ENCODE data around the gene COMMD3.
"Not testable (repeated sequence)": the region's sequence is repeated elsewhere in the genome, so short reads cannot be mapped to it uniquely, and the experiment has no call there.

Gene COMMD3

DNA sequence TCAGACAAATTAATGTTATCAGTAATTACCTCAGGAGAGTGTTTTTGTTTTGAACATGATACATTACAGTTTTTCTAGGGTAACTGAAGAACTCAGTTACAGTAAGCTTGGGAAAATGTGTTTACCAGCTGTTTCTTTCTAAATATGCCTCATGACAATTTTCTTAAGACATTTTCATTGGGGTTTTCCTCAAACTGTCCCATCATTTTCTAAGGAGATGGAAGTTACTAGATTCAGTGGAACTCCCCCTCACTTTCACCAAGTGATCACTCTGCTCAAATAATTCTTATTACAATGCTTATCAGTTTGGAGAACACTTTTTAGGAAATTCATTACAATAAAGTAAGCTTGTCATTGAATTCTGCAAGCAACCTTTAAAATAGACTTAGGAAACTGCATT is 22.7 kb downstream of the COMMD3 start:
- DNase-seq (ENCODE audit: low spot score): no peak

DNA sequence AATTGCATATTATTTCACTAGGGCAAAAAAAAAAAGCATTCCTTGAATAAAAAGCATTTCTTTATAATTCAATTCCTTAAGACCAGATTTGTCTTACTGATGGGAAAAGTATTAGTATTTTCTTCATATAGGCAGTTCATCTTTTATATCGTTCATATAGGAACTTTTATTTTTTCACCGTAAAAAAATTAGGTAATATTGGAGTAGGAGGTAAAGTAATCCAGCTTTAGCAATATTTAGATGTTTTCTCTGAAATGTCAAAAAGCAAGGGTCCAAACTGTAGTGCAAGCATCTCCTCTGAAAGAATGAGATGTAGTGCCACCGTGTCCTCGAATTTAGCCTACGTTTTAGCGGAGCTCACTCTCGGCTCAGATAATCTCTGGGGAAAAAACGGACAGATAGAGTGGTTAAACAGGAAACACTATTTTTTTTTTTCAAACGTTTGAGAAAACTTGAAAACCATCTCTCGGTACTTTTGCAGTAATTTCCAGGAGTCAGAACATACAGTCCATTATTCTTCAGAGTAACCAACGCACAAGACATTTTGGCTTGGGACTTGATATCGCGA is 23.7 kb downstream of the COMMD3 start:
- no peak for DNase-seq (ENCODE audit: low spot score)

DNA sequence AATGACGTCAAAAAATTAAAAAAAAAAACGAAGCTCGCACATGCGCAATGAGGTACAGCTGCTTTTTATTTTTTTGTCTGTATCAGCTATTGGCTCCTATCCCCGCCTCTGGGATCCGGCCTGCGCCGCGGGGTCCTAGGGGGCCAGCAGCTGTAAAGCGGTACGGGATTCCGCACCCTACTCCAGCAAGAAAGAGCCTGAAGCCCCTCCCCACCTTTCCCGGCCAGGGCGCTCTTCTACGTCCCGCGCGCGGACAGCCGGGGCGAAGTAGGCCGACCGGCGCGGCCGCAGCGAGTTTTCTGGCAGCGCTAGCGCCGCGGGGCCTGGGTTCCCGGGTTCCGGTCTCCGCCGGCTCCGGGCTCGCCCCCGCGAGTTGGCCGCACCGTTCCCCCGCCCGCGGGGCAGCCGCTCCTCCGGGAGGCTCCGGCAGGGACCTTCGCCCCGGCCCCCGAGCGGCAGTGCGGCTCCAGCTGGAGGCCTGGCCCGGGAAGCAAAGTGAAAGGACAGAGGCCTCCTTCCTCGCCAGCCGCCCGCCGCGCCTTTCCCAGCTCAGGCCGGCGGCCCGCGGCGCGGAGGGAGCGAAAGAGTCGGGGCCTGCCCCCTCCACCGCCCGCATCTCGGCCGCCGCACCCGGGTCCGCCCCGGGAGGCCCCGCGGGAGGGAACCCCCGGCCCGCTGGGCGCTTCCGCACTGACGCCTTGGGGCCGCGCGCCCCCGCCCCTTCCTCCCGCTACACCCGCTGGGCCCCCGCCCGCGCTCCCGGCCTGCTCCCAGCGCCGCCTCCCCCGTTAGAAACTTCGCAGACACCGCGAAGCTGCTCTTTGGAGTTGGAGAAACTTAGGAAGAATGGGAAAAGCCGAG is 24.4 kb downstream of the COMMD3 start:
- peak; percentile 80 for DNase-seq (ENCODE audit: low spot score)

DNA sequence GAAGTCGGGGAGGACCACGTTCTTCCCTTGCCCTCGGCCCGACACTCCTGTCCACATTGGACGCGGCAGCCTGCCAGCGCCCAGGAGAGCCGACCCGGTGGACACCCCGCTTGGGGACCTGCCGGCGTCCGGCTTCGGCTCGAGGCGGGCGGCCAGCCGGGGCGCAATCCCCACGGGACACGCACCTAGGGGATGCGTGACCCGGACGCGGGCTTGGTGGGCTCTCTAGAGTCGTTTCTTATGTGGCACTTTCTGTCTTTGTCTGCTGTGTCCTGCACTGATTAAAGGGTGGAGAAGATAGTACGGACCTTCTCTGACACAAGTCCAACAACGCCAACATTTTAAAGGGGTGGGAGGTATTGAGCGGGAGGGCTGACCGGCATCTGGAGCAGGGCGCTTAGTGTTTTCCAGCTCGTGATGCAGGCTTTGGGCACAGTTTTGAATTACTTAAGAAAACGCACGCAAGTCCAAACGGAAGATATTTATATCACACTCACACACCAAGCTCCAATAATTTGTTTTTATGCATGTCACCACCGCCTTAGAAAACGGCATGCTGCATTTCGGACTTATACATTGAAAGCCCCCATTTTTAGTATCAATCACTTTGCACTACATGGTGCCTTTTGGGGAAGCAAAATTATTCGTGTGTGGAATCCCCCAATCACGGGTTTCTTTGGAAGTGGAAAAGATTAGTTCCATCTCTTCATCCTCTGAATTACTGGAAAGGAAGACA is 25.2 kb downstream of the COMMD3 start:
- DNase-seq (ENCODE audit: low spot score): peak; percentile 41

DNA sequence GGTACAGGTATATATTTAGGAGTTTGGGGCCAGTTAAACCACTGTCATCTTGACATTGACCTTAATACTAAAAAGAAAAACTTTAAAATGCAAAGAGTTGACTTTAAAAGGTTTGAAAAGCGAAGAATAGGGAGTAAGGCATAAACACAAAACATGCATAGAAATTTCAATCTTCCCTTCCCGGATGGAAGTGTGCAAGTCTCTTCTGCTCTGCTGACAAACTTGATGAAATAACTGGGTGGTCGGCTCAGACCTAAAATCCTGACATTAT is 25.7 kb downstream of the COMMD3 start:
- DNase-seq (ENCODE audit: low spot score): no peak

DNA sequence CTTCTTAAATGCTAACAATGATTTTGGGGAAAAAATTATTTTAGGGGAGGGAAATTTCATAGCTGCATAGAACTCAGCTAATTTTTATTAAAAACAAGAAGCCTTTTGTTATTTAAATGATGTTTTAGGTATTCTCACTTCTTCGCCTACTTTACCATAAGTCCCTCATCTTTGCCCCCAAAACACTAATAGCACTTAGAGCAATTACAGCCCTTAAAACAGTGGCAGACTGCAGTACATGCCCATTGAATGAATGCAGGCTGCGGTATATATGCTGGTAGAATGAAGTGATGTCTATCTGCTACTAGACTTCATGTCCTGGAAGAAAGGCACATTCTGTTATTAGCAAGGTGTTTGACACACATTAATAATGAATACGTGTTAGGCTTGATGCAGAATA is 26.2 kb downstream of the COMMD3 start:
- no peak for DNase-seq (ENCODE audit: low spot score)

DNA sequence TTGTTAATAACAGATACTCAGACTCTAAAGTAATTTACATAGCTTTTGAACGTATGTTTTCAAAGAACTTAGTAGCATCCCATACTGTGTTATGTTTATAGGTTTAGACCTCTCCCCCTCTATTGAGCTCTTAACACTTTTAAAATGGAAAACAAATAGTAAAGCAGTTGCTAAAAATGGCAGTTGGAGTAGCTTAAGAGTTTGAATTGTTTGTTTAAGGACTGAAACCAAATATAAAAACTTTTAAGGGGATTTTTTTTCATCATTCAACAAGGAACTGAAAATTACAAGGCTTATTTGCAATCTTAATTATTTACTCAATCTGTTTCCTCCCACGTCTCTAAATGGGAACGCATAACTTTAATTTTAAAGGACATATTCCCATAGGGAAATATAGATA is 27.5 kb downstream of the COMMD3 start:
- no peak for DNase-seq (ENCODE audit: low spot score)

DNA sequence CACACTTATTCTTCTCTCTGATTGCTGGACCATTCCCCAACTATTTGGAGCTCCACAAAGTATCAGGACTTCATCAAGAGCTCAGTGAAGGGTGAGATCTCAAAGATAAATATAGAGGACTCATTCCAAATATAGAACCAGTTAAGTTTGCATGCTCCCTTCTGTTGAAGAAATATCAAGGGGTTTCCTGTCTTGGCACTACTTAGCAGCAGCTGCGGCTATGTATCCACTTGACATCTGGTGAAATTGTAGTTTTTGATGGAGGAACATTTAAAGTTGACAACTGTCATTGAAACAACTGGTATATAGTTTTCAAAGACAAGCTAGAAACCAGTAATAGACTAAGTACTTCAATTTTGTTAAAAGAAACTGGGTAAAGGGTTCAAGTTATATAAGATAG is 28.1 kb downstream of the COMMD3 start:
- no peak for DNase-seq (ENCODE audit: low spot score)

DNA sequence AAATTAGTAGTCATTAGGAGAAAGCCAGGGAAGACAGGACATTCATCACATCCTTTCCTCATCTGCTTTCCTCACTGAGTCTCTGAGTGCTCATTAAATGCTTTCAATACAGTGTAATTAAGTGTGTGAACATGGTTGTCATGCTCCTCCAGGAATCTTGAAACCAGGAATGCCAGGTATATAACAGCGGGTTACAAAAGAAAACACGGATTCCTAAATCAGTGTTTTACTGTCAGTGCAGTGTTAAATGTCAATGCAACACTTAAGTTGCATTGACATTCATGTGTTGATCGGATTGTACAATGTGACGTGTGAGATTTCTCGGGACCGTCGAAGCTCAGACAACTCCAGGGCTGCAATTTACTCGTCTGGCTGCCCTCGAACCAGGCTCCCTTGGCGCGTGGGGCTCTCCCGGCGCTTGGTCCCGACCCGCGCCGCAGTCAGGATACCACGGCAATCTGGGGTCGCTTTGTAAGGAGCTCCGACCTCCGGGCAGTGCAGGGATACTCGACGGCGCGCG is 28.7 kb downstream of the COMMD3 start:
- DNase-seq (ENCODE audit: low spot score): no peak

DNA sequence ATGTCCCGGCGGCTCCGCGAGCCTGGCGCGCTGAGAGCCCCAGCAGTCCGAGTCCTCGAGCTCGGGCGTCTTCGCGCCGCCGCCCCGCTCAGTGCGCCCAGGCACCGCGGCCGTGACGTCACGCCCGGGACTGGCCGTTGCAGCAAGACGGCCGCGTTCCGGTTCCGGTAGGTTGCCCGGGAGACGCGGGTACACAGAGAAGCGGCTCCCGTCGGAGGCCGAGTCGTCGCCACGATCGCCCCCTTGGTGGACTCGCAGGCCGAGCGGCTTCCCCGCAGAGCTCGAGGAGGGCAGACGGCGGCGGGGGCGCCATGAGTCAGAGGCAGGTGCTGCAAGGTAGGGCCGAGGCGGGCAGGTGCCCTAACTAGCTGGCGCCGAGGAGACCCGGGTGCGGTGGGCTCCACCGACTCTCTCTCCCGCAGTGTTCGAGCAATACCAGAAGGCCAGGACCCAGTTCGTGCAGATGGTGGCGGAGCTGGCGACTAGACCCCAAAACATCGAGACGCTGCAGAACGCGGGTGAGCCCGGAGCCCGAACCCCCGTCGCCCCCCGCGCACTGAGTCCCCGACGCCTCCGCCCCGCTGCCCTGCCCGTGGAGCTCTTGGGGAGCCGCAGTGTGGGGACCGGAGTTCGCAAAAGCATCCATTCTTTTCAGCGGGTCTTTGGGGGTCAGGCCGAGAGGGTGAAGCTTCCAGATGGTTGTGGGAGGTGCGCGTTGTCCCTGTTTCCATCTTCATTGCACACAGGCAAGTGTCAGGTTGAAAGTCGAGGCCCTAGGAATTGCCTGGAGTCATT is 29.3 kb downstream of the COMMD3 start, which contains the start of gene SPAG6:
SPAG6 (plus strand) TSS at position 196 of the 795 bp plus-strand sequence; CDS start at position 312, 116 bp downstream.
- no peak for DNase-seq (ENCODE audit: low spot score)

DNA sequence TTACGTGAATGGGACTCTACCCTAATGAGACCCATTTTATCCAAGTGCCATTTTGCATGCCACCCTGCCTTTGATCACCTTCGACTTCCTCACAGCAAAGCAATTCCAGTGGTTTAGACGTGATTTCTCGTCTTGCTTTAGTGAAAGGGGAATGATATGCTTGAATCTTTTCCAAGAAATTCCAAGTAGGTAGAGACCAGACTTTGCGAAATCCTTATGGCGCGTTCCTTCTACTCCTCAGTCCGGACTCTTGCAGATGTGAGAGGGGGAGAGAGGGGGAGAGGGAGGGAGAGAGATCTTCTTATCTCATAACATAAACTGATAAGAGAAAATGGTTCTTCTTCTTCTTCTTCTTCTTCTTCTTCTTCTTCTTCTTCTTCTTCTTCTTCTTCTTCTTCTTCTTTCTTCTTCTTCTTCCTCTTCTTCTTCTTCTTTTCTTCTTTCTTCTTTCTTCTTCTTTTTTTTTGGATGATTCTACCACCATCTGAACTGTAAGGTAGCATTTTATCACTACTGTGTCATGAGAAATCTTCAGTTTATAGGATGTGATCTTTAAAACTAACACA is 30.0 kb downstream of the COMMD3 start:
- DNase-seq (ENCODE audit: low spot score): no peak

DNA sequence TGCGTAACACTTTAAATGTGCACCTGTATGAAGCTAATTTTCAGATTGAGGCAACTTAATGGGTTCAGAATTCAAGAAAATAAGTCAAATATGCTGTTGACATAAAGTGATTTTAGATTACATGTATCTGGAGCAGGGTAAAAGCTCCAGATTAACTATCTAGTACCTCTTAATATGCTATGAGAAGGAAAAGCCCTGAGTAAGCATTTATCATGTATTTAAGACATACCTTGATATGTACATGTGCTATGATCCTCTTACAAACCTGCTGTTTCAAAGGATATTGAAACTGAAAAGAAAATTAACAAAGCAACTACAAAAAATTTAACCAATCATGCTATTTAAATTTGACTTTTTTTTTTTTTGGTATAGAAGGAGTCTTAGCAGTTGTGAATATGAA is 33.6 kb downstream of the COMMD3 start:
- DNase-seq (ENCODE audit: low spot score): no peak

DNA sequence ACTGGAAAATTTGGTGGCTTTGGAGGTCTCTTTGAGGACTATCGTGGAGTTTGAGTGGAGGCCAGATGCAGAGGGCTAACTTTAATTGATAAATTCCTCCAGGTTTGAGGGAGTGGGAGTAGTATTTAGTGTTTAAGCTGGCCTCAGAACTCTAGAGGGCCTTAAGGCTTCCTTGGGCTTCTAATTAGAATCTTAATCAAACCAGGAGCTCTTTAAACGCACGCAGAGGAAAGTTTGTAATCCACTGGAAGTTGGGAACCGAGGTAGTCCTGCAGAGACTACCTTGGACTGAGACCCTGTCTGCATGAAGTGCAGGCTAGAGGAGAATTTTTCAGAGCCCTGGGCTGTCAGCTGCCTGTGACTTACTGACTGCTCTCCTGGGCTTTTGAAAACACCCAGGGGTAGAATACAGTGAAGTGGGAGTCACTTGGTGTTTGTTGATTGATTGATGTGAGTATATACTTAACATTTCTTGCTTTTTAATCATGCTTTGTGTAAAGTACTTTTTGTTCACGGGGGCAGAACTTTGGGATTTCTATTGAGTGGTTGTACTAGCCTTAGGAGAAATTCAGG is 35.0 kb downstream of the COMMD3 start:
- DNase-seq (ENCODE audit: low spot score): no peak

DNA sequence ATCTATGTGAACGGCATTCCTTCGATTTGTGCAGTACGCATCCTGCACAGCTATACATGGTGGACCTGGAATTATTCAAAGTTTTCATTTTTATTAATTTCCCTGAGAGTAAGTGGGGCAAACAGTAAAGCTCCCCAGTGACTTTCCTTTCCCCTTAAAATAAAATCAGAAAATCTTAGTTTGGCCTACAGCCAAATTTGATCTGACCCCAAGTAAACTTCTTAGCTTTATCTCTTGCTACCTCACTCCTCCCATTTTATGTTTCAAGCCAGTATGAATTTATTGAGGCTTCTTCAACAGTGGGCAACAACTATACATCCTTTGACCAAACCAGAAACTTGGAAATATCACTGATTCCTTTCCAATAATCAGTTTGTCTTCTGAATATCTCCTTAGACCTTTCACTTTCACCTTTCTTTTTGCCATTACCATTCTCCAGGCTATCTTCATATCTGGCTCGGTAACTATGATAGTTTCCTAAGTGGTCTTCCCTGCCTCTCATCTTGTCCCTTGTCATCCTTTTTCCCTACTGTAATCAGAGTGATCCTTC is 40.2 kb downstream of the COMMD3 start:
- DNase-seq (ENCODE audit: low spot score): no peak

DNA sequence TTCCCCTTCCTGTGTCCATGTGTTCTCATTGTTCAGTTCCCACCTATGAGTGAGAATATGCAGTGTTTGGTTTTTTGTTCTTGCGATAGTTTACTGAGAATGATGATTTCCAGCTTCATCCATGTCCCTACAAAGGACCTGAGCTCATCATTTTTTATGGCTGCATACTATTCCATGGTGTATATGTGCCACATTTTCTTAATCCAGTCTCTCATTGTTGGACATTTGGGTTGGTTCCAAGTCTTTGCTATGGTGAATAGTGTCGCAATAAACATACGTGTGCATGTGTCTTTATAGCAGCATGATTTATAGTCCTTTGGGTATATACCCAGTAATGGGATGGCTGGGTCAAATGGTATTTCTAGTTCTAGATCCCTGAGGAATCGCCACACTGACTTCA is 41.6 kb downstream of the COMMD3 start:
- DNase-seq (ENCODE audit: low spot score): not testable (repeated sequence)

DNA sequence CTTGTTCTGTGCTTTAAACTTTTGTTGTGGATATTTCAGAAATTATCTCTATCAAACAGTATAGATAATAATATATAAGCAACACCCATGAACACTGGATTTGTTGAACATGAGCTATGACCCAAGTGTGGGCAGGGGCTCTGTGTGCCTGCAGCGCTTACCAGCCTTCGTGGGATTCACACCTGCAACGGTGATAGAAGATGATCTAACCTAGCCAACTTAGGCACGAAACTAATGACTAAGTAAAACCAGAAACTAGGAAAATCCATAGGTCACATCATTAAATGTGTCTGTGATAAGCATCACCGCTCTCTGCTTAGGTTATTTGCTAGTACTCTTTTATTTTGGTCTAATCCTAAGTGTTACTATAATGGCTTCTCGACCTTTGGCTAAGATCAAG is 47.1 kb downstream of the COMMD3 start:
- no peak for DNase-seq (ENCODE audit: low spot score)

DNA sequence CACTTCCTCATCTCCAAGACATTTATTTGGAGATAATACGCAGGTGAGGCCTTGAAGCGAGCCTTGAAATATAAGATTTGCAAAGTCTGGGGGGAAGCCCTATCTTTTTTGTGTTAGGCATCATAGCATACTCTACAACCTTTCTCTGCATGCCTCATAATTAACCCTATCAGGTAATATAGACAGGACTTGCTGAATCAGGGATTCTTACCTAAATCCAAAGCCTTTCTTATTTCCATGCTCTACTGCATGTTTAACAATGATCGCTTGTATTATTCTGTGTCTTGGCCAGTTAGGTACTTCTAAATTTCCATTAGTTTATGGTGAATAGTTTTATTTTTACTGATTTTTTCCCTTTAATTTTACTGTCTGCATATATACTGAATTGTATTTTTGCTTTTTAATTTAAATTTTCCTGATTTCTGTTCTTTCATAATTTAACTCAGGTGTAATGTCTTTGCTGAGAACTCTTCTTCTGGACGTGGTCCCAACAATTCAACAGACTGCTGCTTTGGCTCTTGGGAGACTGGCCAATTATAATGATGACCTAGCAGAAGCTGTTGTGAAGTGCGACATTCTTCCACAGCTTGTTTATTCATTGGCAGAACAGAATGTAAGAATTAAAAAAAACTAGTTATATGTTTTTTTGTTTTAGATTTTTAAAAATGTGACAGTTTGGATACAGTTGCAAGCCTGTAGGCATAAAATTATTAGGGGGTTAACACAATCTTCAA is 48.4 kb downstream of the COMMD3 start:
- DNase-seq (ENCODE audit: low spot score): no peak

DNA sequence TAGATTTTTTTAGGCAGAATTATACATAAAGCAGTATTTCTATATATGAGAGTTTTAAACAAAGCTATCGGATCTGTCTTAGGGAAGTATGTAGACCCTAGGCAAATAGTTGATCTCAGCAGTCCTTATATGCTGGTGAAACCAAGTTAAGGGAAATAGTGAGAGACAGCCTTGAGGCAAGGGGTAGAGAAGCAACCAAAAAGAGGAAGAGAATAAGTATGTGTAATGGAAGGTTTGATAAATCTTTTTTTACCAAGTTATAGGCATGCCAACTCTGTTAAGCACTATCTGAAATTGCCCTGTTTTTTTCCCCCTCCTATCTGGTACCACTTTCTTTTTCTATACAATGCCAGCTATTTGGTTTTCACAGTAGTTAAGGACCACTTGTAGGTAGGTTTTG is 49.0 kb downstream of the COMMD3 start:
- no peak for DNase-seq (ENCODE audit: low spot score)

DNA sequence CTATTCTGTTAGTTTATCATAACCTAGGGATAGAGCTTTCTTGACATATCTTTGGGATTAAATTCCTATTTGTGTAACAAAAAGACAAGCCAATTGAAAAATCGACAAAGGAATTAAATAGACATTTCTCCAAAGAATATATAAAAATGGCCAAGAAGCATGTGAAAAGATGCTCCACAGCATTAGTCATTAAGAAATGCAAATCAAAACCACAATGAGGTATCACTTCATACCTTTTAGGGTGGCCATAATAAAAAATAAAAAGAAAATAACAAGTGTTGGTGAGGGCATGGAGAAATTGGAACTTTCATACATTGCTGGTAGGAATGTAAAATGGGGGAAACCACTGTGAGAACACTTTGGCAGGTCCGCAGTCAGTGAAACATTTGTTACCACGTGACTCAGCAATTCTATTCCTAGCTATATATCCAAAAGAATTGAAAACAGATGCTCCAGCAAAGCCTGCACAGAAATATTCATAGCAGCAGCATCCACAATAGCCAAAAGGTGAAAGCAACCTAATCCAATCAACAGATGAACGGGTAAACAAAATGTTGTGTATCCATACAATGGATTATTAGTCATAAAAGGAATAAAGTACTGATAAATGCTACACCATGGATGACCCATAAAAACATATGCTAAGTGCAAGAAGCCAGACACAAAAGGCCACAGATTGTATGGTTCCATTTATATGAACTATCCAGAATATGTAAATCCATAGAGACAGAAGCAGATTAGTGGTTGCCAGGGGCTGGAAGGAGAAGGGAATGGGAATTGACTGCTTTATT is 49.7 kb downstream of the COMMD3 start:
- no peak for DNase-seq (ENCODE audit: low spot score)

DNA sequence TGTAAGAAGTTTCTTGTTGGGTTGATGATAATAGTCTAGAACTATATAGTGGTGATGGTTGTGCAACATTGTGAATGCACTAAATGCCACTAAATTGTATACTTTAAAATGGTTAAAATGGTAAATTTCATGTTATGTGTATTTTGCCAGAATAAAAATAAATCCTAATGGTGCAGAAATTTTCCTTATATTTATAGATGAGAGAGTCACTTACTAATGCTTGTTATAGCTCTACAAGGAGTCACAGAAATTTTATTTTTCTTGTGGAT is 50.2 kb downstream of the COMMD3 start:
- DNase-seq (ENCODE audit: low spot score): no peak

All from LoVo (cell line).